Measurements from ENCODE around the gene BORA.

Gene BORA

DNA sequence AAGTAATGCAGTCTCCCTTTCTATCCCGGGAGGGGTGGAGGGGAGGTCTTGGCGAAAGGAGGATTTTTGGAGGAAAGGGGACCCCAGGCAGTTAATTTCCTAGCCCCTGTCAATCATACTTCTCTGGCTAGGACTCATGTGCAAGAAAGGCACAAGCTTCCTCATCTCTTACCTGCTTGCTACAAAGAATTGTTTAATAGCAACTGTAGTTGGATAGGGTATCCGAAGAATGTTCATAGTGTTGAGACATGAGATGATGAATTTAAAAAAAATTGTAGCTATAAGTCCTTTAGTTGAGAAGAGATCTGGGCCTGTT is 525 bp downstream of the BORA start:
- FAIRE-seq (no peak), DNase-seq (ENCODE audit: insufficient read length, low spot score) (no peak)
- TF ChIP-seq, protein P1, sequence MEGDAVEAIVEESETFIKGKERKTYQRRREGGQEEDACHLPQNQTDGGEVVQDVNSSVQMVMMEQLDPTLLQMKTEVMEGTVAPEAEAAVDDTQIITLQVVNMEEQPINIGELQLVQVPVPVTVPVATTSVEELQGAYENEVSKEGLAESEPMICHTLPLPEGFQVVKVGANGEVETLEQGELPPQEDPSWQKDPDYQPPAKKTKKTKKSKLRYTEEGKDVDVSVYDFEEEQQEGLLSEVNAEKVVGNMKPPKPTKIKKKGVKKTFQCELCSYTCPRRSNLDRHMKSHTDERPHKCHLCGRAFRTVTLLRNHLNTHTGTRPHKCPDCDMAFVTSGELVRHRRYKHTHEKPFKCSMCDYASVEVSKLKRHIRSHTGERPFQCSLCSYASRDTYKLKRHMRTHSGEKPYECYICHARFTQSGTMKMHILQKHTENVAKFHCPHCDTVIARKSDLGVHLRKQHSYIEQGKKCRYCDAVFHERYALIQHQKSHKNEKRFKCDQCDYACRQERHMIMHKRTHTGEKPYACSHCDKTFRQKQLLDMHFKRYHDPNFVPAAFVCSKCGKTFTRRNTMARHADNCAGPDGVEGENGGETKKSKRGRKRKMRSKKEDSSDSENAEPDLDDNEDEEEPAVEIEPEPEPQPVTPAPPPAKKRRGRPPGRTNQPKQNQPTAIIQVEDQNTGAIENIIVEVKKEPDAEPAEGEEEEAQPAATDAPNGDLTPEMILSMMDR (IDR thresholded peaks at IDR 0.05; ENCODE audit: insufficient read depth, missing control alignments), result no peak

DNA sequence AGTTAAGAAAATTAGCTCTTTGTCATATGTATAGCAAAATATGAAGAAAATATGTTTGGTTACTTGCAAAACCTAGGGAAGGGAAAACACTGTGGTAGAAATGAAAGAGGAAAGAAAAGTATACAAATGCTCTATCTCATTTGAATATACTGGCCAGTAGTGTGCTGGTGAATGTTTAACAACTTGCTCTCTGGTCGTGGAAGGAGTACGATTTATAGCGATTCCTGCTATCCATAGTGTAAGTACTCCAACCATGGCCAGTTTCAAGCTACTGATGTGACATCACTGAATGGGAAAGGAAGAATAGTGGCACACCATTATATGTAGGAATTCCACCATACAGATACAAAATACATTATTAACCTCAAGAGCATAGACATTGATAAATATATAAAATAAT is 9.3 kb downstream of the BORA start:
- TF ChIP-seq, protein P1 (IDR thresholded peaks at IDR 0.05; ENCODE audit: insufficient read depth, missing control alignments), result no peak
- FAIRE-seq (no peak), DNase-seq (ENCODE audit: insufficient read length, low spot score) (no peak)

DNA sequence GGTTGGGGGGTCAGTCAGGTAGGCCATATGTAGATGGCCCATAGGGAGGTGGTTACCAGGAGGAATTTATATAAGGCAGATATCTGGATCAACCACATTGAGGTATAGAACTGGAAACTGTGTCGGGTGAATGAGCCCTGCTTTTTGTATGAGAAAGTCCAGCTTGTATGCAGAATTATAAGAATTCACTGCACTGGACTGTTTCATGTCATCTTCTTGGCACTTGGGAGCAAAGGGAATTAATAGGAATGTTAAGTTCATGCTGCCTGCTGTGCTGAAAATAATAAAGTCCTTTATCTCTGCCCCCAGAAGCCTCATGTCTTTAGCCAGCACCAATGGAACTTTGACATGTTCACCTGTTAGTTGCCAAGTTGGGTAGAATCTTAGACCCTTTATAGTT is 12.3 kb downstream of the BORA start:
- DNase-seq (ENCODE audit: insufficient read length, low spot score) (no peak), FAIRE-seq (no peak)
- TF ChIP-seq, protein P1 (IDR thresholded peaks at IDR 0.05; ENCODE audit: insufficient read depth, missing control alignments), result no peak

DNA sequence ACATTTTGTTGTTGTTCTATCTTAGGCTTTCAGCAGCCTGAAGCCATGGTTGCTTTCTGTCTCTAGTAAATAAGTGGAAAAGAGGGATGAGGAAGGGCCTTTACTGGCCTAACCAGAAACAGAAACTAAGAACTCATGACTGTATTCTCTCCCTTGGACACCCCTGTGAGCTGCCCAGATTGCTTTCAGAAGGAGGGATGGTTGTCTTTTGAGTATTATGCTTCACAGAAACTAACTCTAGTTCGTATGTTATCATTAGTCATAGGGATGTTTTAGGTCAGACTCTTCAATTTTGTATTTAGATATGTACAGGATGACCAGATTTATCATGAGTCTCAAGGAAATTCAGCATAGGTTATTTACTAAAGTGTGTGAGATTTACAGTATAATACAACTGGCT is 17.5 kb downstream of the BORA start:
- DNase-seq (ENCODE audit: insufficient read length, low spot score) (no peak), FAIRE-seq (no peak)
- TF ChIP-seq, protein P1 (IDR thresholded peaks at IDR 0.05; ENCODE audit: insufficient read depth, missing control alignments), result no peak

DNA sequence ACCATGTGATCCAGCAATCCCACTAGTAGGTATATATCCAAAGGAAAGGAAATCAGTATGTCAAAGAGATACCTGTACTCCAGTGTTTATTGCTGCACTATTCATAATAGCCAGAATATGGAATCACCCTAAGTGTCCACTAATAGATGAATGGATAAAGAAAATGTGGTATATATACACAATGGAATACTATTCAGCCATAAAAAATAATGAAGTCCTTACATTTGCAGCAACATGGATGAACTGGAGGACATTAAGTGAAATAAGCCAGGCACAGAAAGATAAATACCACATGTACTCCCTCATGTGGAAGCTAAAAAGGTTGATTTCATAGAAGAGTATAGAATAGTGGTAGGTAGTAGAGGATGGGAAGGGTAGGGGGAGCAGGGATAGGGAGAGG is 23.5 kb downstream of the BORA start:
- DNase-seq (ENCODE audit: insufficient read length, low spot score), result no peak
- no peak for FAIRE-seq
- TF ChIP-seq, protein P1 (IDR thresholded peaks at IDR 0.05; ENCODE audit: insufficient read depth, missing control alignments), result no peak

DNA sequence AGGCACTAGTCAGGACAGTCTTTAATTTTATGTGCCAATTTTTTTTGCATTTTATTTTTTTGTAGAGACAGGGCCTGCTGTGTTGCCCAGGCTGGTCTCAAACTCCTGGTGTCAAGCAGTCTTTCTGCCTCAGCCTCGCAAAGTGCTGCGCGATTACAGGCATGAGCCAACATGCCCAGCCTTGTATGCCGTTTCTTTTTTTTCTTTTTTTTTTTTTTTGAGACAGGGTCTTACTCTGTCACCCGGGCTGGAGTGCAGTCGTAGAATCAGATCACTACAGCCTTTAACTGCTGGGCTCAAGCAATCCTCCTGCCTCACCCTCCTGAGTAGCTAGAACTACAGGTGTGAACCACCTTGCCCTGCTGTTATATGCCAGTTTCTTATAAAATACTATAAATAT is 26.4 kb downstream of the BORA start:
- FAIRE-seq (no peak), DNase-seq (ENCODE audit: insufficient read length, low spot score) (no peak)
- TF ChIP-seq, protein P1 (IDR thresholded peaks at IDR 0.05; ENCODE audit: insufficient read depth, missing control alignments), result no peak

DNA sequence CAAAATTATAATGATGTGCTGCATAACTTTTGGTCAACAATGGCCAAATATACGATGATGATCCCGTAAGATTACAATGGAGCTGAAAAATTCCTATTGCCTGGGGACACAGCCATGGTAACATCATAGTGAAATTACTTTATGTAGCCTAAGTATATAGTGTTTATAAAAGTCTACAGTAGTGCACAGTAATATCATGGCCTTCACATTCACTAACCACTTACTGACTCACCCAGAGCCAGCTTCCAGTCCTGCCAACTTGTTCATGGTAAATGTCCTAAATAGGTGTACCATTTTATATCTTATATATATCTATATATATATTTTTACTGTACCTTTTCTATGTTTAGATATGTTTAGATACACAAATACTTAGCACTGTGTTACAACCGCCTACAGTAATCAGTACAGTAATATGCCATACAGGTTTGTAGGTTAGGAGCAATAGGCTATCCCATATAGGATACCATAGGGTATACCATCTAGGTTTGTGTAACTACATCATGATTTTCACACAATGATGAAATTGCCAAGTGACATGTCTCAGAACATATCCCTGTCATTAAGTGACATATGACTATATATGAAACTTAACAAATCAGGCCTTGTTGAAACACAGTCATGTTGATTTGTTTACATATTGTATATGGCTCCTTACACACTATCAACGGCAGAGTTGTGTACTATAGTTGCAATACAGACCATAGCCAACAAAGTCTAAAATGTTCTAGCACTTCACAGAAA is 30.2 kb downstream of the BORA start:
- DNase-seq (ENCODE audit: insufficient read length, low spot score), result no peak
- FAIRE-seq, result no peak
- TF ChIP-seq, protein P1 (IDR thresholded peaks at IDR 0.05; ENCODE audit: insufficient read depth, missing control alignments), result no peak

Data from D721Med (cell line).